GM18505 (cell line): ENCODE results near the gene ROCK2.

ENCODE experiments used
- ATAC-seq: cut with Tn5 transposase; IDR thresholded peaks from one replicate; pipeline ENCODE4 v1.9.1; 2021; ENCODE audit not compliant: unreplicated experiment
- POLR2A ChIP-seq: IDR thresholded peaks from 4 replicates; pipeline ENCODE4 v1.6.1; 2011; ENCODE audit warnings: borderline replicate concordance; ENCODE audit not compliant: insufficient read depth, insufficient read length; ENCODE audit errors: extremely low read depth

The ROCK2 gene

GRCh38 chr2:11321847-11322246, 22.6 kb downstream of the ROCK2 start:
- no peak for TF ChIP-seq POLR2A
- no peak for ATAC-seq

GRCh38 chr2:11320698-11321492, 23.5 kb downstream of the ROCK2 start:
- TF ChIP-seq POLR2A, result no peak
- ATAC-seq, result no peak

GRCh38 chr2:11319939-11320338, 24.5 kb downstream of the ROCK2 start:
- TF ChIP-seq POLR2A, result no peak
- ATAC-seq, result no peak

- no peak for ATAC-seq
- TF ChIP-seq POLR2A, result no peak
Observed at GRCh38 chr2:11315074-11315705, 29.2 kb downstream of the ROCK2 start.

GRCh38 chr2:11314487-11314886, 29.9 kb downstream of the ROCK2 start:
- no peak for TF ChIP-seq POLR2A
- ATAC-seq, result no peak

GRCh38 chr2:11312770-11313471, 31.5 kb downstream of the ROCK2 start:
- ATAC-seq, result no peak
- no peak for TF ChIP-seq POLR2A

GRCh38 chr2:11311543-11311942, 32.9 kb downstream of the ROCK2 start:
- no peak for ATAC-seq
- no peak for TF ChIP-seq POLR2A

- no peak for TF ChIP-seq POLR2A
- ATAC-seq, result no peak
Observed at GRCh38 chr2:11310212-11310611, 34.2 kb downstream of the ROCK2 start.

GRCh38 chr2:11309706-11310105, 34.7 kb downstream of the ROCK2 start:
- TF ChIP-seq POLR2A, result no peak
- no peak for ATAC-seq

GRCh38 chr2:11307764-11308415, 36.5 kb downstream of the ROCK2 start:
- TF ChIP-seq POLR2A, result no peak
- ATAC-seq, result no peak

- no peak for TF ChIP-seq POLR2A
- ATAC-seq, result no peak
Observed at GRCh38 chr2:11305958-11306357, 38.5 kb downstream of the ROCK2 start.

- ATAC-seq, result no peak
- TF ChIP-seq POLR2A, result no peak
Observed at GRCh38 chr2:11305338-11305737, 39.1 kb downstream of the ROCK2 start.

- TF ChIP-seq POLR2A, result no peak
Observed at GRCh38 chr2:11304476-11304875, 40.0 kb downstream of the ROCK2 start.

GRCh38 chr2:11303290-11304013, 41.0 kb downstream of the ROCK2 start:
- ATAC-seq, result no peak
- TF ChIP-seq POLR2A, result no peak

More at GRCh38 chr2:11304476-11304875, 40.0 kb downstream of the ROCK2 start:
- ATAC-seq, result no peak

- TF ChIP-seq POLR2A, result no peak
- ATAC-seq, result no peak
Observed at GRCh38 chr2:11299439-11299838, 45.0 kb downstream of the ROCK2 start.
